Ramos (cell line): ENCODE measurements around the gene BCL10.

Experiments used
- in situ Hi-C: fragments of 300-500 bp; cut with MboI; formaldehyde crosslinking; loops from one replicate; pipeline ENCODE4 v1.14.3; 2022; ENCODE audit warnings: low sequenced_read_pairs; ENCODE audit not compliant: unreplicated experiment

BCL10 gene

GRCh38 chr1:85303440-85304162, 27.2 kb upstream of the BCL10 start:
- in situ Hi-C loops = no loop called here

GRCh38 chr1:85300140-85300539, 23.7 kb upstream of the BCL10 start:
- in situ Hi-C loops = no loop called here

- in situ Hi-C loops = no loop called here
Observed at GRCh38 chr1:85297855-85298629, 21.6 kb upstream of the BCL10 start.

- in situ Hi-C loops = no loop called here
Observed at GRCh38 chr1:85297538-85297854, 21.1 kb upstream of the BCL10 start.

GRCh38 chr1:85296980-85297379, 20.5 kb upstream of the BCL10 start:
- in situ Hi-C loops = no loop called here

GRCh38 chr1:85295654-85296053, 19.2 kb upstream of the BCL10 start:
- in situ Hi-C loops = no loop called here

- in situ Hi-C loops = no loop called here
Observed at GRCh38 chr1:85295006-85295431, 18.6 kb upstream of the BCL10 start.

- in situ Hi-C loops = no loop called here
Observed at GRCh38 chr1:85290826-85291225, 14.4 kb upstream of the BCL10 start.

- in situ Hi-C loops = no loop called here
Observed at GRCh38 chr1:85289848-85290335, 13.5 kb upstream of the BCL10 start.

GRCh38 chr1:85289207-85289847, 12.9 kb upstream of the BCL10 start:
- in situ Hi-C loops = no loop called here

- in situ Hi-C loops = no loop called here
Observed at GRCh38 chr1:85284202-85284601, 7.8 kb upstream of the BCL10 start.

GRCh38 chr1:85283475-85284199, 7.2 kb upstream of the BCL10 start:
- in situ Hi-C loops = no loop called here

GRCh38 chr1:85282424-85282823, 6.0 kb upstream of the BCL10 start:
- in situ Hi-C loops = no loop called here

- in situ Hi-C loops = no loop called here
Observed at GRCh38 chr1:85280636-85281035, 4.2 kb upstream of the BCL10 start.

GRCh38 chr1:85279458-85280080, 3.1 kb upstream of the BCL10 start:
- in situ Hi-C loops = no loop called here

- in situ Hi-C loops = no loop called here
Observed at GRCh38 chr1:85278853-85279314, 2.5 kb upstream of the BCL10 start.

GRCh38 chr1:85277802-85278201, 1.4 kb upstream of the BCL10 start:
- in situ Hi-C loops = no loop called here

- in situ Hi-C loops = no loop called here
Observed at GRCh38 chr1:85276978-85277639, 677 bp upstream of the BCL10 start.

GRCh38 chr1:85275701-85276214, 674 bp downstream of the BCL10 start:
- in situ Hi-C loops = no loop called here
